Transverse colon (tissue), 4 donors: ENCODE results near the gene PPP6R3.

ENCODE experiments used
- CTCF ChIP-seq, 5 experiments: fragments of 200-600 bp in 3 of 5; fragments of 450-650 bp in 2 of 5; sonication (generic) in 3 of 5; IDR thresholded peaks; 1 replicate in 2 of 5; 2 replicates in 3 of 5; pipeline ENCODE4 v1.5.1; 2016 to 2017; ENCODE audit warnings: antibody characterized with exemption in 5 of 5, inconsistent platforms in 3 of 5, mild to moderate bottlenecking in 2 of 5, moderate library complexity in 1 of 5
- EP300 ChIP-seq: sonication (generic); formaldehyde crosslinking; IDR thresholded peaks from one replicate; pipeline ENCODE4 v1.6.1; 2017; ENCODE audit warnings: antibody characterized with exemption, low read depth
- POLR2AphosphoS5 ChIP-seq, 3 donors: sonication (generic); formaldehyde crosslinking; IDR thresholded peaks; one replicate each; pipeline ENCODE4 v1.6.1; 2016; ENCODE audit warnings: antibody characterized with exemption in 3 of 3

DNA sequence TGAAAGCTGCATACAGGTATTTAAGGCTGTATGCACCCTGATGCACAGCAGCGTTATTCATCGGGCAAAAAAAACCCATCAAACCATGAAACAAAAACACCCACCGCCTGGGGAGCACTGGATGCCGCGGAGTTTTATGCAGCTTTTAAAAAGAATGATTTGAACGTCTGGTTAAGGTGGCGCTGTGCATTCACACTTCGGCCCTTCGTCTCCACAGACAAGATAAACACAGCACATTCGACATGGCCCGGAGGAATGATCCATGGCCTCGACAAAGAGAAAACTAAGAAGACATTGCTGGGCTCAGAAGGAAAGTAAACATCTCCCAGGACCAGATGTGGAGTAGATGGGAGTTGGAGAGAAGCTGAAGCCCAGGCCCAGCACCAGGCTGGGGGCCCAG lies 183.0 kb downstream of the PPP6R3 start:
- TF ChIP-seq CTCF (IDR thresholded peaks at IDR 0.05) (no peak), POLR2AphosphoS5 (IDR thresholded peaks at IDR 0.05) (no peak), EP300 (no peak)
